ENCODE results near the gene THOP1. TPM values are rescaled to one million over a fixed set of nuclear protein-coding genes. Genes with fewer than 3 reads are reported as not detected.

THOP1 gene
- total RNA-seq, 1 donor from 2014 or later: 56.8 TPM

DNA sequence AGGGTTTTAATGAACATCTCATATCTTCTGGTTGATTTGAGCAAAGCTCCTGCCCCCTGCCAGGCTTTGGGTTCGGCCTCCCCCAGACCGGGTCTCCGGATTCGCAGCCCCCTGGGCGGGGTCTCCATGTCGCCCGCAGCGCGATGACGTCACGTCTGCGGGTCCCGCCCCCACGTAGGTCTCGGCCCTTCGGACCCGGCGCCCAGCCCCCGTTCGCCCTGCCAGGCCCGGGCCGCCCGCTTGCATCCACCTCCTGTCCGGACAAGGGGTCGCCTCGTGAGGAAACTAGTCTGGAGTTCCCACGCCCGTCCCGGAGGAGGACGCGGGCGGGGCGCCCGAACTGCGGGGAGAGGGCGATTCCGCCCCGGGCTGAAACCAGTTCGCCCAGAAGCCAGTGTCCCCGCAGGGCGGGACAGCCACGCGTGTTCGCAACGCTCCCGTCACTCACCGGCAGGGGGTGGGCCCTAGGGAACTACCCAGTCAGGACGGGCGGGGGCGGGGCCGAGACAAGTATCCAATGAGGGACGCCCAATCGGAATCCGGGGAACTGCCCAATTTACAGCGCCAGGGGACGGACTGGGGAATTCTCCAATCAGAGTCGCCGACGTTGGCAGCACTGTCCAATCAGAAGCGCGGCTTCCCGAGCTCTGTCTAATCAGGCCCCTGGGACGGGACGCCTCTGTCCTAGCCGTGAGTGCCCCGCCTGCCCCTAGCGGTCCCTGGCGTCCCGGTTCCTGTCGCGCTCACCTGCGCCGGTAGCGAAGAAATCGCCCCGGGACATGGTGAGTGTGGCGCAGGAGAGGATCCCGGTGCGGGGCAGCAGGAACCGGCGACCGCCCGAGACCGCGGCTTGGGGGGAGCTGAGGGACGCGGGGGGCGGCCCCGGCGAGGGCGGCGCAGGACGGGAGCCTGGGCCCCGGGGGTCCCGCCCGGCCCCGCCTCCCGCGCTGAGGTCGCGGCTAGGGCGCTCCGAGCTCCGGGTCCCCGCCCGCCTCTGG lies 55.8 kb downstream of the THOP1 start, which contains the start of gene ZNF555:
Gene ZNF555 (plus strand): TSS at position 682 of the 998 bp plus-strand sequence. CDS start 98 bp downstream, at position 780.
- H3K9me3 Mint-ChIP-seq (ENCODE audit: unreplicated experiment): peaks cover 23% of the 10 kb centered on the region
- DNase-seq (ENCODE audit: low spot score): peak; percentile 95
- H3K27me3 Mint-ChIP-seq (ENCODE audit: unreplicated experiment): peaks cover 4% of the 10 kb centered on the region
- H3K4me3 Mint-ChIP-seq (ENCODE audit: unreplicated experiment): peak within 1 kb of the TSS; percentile 92
- TF ChIP-seq, protein P1, sequence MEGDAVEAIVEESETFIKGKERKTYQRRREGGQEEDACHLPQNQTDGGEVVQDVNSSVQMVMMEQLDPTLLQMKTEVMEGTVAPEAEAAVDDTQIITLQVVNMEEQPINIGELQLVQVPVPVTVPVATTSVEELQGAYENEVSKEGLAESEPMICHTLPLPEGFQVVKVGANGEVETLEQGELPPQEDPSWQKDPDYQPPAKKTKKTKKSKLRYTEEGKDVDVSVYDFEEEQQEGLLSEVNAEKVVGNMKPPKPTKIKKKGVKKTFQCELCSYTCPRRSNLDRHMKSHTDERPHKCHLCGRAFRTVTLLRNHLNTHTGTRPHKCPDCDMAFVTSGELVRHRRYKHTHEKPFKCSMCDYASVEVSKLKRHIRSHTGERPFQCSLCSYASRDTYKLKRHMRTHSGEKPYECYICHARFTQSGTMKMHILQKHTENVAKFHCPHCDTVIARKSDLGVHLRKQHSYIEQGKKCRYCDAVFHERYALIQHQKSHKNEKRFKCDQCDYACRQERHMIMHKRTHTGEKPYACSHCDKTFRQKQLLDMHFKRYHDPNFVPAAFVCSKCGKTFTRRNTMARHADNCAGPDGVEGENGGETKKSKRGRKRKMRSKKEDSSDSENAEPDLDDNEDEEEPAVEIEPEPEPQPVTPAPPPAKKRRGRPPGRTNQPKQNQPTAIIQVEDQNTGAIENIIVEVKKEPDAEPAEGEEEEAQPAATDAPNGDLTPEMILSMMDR (IDR thresholded peaks at IDR 0.05; ENCODE audit: unreplicated experiment): peak; percentile 69
- H3K27ac Mint-ChIP-seq (ENCODE audit: unreplicated experiment): peak within 1 kb of the TSS; percentile 30
- peaks cover 38% of the 10 kb centered on the region for H3K36me3 Mint-ChIP-seq (ENCODE audit: low read depth, unreplicated experiment)
- peaks cover 5% of the 10 kb centered on the region for H3K4me1 Mint-ChIP-seq (ENCODE audit: unreplicated experiment)

DNA sequence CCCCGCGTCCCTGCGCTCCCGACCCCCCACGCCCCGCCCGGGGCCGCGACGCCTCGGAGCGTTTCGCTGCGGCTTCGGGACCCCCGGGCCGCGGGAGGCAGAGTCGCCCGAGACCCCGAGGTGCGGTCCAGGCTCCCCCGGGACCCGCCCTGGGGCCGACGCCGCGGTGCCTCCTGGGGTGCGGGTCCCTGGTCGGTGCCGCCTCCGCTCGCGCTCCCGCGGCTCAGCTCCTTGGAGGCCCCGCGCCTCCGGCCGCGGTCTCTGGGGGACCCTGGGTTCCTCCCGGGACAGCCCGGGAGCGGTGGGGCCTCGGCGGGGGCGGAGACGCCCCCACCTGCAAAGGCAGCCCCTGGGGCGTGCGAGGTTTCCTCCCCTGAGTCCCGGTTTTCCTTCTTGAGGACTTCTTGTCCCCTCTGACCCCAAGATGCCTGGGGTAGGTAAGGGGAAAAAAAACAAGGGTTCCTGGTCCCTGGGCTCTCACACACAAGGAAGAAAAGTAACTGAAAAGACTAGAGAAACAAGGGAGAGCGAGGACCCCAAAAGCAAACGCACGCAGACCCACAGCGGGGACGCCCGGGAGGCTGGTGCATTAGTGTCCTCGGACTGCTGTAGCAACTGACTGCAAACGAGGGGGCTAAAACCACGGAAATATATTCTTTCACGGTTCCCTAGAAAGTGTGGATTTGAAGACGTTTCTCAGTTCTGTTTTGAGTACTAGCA lies 56.7 kb downstream of the THOP1 start:
- peaks cover 4% of the 10 kb centered on the region for H3K27me3 Mint-ChIP-seq (ENCODE audit: unreplicated experiment)
- peak overlapping the region; percentile 30 for H3K27ac Mint-ChIP-seq (ENCODE audit: unreplicated experiment)
- H3K4me3 Mint-ChIP-seq (ENCODE audit: unreplicated experiment): peak overlapping the region; percentile 92
- H3K36me3 Mint-ChIP-seq (ENCODE audit: low read depth, unreplicated experiment): peaks cover 38% of the 10 kb centered on the region
- TF ChIP-seq, protein P1 (IDR thresholded peaks at IDR 0.05; ENCODE audit: unreplicated experiment): no peak
- peaks cover 14% of the 10 kb centered on the region for H3K9me3 Mint-ChIP-seq (ENCODE audit: unreplicated experiment)
- H3K4me1 Mint-ChIP-seq (ENCODE audit: unreplicated experiment): peaks cover 5% of the 10 kb centered on the region
- peak; percentile 11 for DNase-seq (ENCODE audit: low spot score)

DNA sequence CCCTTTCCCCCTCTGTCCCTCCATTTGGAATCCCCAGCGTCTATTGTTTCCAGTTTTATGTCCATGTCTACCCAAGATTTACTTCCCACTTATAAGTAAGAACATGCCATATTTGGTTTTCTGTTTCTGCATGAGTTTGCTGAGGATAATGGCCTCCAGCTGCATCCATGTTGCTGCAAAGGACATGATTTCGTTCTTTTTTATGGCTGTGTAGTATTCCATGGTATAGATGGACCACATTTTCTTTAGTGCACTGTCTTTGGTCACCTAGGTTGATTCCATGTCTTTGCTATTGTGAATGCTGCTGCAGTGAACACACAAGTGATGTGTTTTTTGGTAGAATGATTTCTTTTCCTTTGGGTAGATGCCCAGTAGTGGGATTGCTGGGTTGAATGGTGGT lies 59.8 kb downstream of the THOP1 start:
- Mint-ChIP-seq H3K9me3 (ENCODE audit: unreplicated experiment) (peaks cover 14% of the 10 kb centered on the region), H3K36me3 (ENCODE audit: low read depth, unreplicated experiment) (peaks cover 49% of the 10 kb centered on the region), H3K4me1 (ENCODE audit: unreplicated experiment) (peaks cover 5% of the 10 kb centered on the region), H3K27ac (ENCODE audit: unreplicated experiment) (no peak overlapping the region), H3K27me3 (ENCODE audit: unreplicated experiment) (peaks cover 4% of the 10 kb centered on the region), H3K4me3 (ENCODE audit: unreplicated experiment) (peak overlapping the region; percentile 50)
- no peak for DNase-seq (ENCODE audit: low spot score)
- TF ChIP-seq, protein P1 (IDR thresholded peaks at IDR 0.05; ENCODE audit: unreplicated experiment): no peak

DNA sequence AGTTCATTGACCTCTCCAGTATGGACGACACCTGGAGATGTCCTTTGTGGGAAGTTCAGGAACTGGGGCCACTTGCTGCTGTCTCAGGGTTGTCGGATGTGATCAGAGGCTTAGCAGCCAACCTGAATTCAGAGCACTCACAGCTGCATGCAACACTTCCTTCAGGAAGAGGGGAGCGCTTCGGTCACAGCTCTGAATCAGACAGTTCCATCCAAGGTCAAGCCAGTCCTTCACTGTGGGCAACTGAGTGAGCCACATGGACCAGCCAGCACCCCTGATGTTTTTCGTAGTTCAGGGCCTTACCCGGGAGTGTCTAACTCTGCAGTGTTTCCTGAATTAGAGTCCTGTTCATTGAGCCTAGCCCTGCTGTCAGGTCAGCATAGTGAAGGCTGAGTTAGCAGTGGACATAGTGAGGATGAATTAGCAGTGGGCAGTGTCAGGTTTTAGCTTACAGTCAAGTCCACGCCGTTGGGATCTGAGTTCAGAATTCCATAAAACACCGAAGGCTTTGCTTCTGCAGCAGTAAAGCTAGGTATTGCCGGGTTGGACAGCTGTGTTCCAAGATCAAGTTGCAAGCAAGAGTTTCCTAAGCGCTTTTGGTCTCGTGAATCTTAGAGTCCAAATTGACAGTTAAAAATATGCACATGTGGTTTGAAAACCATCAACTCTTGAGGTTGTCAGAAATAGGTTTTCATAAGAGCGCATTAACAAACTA lies 61.0 kb downstream of the THOP1 start:
- H3K4me1 Mint-ChIP-seq (ENCODE audit: unreplicated experiment): peaks cover 5% of the 10 kb centered on the region
- DNase-seq (ENCODE audit: low spot score): no peak
- H3K36me3 Mint-ChIP-seq (ENCODE audit: low read depth, unreplicated experiment): peaks cover 62% of the 10 kb centered on the region
- TF ChIP-seq, protein P1 (IDR thresholded peaks at IDR 0.05; ENCODE audit: unreplicated experiment): no peak
- peak overlapping the region; percentile 29 for H3K4me3 Mint-ChIP-seq (ENCODE audit: unreplicated experiment)
- H3K9me3 Mint-ChIP-seq (ENCODE audit: unreplicated experiment): peaks cover 23% of the 10 kb centered on the region
- H3K27ac Mint-ChIP-seq (ENCODE audit: unreplicated experiment): no peak overlapping the region
- peaks cover 2% of the 10 kb centered on the region for H3K27me3 Mint-ChIP-seq (ENCODE audit: unreplicated experiment)

All from endothelial cell (in vitro differentiated cells).